HG02623 (cell line): Measurements from ENCODE around the gene RCE1.
A peak's percentile ranks its signal among the peaks of the same experiment; 100 is the strongest.

Experiments used
- ATAC-seq: cut with Tn5 transposase; IDR thresholded peaks from one replicate; pipeline ENCODE4 v1.9.1; 2021; ENCODE audit warnings: moderate library complexity; ENCODE audit not compliant: unreplicated experiment

RCE1 gene

DNA sequence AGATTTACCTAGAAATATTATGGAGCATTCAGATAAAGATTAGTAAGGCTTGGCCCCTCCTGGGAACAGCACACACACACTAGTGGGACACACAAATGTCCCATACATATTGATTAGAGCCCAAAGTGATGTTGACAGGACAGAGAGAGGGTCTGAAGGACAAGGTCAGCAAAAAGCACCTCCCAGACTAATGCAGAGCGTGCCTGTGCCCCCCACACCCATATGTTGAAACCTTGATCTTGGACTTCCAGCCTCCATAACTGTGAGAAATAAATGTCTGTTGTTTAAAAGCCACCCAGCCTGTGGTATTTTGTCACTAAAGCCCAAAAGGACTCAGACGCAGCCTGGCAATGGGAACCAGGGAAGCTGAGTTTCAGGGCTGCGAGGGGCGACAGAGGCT is 41.2 kb downstream of the RCE1 start:
- no peak for ATAC-seq

- ATAC-seq = no peak
These were observed 42.2 kb downstream of the RCE1 start for GRCh38 chr11:66885469-66885868.

DNA sequence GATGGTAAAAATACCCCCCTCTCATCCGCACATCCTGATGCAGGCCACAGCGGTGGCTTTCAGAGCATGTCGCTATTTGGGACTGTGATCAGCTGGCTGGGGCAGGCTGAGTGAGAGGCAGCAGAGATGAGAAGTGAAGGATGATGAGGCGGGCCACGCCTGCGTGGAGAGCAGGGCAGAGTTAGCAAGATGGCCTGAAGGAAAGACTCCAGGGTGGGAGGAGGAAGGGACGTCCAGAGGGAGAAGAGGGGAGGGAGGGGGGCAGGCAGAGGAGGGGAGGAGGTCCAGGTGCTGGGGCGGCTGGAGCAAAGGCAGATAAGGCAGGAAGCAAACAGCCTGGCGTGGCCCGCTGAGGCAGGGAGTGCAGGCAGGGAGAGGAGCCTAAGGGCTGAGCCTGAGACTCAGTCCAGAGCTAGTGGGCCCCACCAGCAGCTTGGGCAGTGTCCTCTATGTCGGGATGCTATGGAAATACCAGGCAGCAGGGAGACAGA is 42.8 kb downstream of the RCE1 start:
- ATAC-seq = no peak

DNA sequence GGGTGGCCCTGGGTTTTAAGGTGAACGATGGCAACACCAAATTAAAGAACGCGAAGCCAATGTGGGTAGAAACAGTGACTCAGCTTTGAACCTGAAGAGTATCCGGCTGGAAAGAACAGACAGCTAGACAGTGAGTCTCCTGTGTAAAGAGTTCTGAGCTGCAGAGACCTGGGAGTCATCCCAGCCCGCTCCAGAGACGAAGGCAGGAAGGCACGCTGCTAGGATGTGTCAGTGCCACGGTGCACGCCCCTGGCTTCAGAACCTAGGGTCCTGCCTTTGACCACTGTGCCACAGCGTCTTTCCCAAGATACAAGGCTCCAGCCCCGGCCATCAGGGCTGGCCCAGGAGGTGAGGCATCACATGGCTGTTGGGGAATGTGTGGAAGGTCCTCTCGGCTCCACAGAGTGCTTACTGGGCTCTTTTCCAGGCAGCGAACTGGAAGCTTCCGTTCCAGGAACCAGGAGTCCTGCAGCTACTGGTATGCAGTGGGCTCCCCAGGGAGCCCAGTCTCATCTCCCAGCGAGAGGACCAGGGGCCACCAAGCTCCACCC is 43.5 kb downstream of the RCE1 start:
- ATAC-seq = no peak

DNA sequence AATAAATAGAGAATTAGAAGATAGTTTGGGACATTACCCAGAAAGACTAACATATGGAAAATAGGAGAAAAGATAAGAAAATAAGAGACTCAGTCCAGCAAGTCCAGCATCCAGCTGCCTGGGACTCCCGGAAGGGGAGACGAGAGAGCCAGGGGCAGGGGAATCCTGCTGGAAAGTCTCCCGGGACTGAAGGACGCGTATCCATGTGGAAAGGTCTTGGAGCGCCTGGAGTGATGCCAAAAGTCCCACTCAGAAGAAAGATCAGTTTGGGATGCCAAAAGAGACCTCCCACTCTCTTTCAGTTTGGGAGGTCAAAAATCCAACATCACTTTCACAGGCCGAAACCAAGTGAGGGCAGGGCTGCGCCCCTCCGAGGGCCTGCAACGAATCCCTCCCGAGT is 44.3 kb downstream of the RCE1 start:
- no peak for ATAC-seq

DNA sequence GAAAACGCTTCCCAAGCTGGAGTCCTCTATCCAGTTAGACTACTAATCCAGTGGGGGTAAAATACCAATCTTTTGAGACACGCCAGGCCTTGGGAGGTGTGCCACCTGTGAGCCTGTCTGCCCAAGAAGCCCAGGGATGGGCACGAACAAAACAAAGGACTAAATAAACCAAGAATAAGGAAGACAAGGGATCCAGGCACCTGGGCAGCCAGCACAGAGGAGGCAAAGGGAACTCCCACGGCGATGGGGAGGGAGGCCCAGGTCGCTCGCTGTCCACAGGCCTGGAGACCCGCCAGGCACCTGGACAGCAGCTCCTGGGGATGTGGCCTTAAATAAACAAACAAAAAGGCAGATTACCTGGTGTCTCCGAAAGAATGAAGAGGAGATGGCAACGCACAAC is 45.0 kb downstream of the RCE1 start:
- ATAC-seq = no peak

GRCh38 chr11:66889960-66890359 is 46.7 kb downstream of the RCE1 start:
- ATAC-seq = no peak

- peak; percentile 79 for ATAC-seq
These were observed 48.8 kb downstream of the RCE1 start for GRCh38 chr11:66891851-66892660.

DNA sequence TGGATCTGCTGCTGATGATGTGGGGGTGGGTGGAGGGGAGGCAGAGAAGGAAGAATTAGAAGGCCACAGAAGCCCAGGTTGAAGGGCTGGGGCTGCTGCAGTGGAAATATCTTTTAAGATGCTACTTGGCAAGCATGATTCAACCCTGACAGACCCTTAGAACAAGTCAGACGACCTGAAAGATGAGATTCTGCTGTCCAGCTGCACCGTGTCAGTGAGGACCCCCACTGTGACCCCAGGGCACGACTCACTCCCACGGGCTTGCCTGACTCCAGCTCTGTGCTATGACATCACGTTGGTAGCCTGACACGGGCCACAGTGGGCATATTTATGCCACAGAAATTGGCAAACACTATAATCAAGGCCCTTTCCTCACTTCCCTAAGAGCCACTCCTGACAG is 49.7 kb downstream of the RCE1 start:
- no peak for ATAC-seq

DNA sequence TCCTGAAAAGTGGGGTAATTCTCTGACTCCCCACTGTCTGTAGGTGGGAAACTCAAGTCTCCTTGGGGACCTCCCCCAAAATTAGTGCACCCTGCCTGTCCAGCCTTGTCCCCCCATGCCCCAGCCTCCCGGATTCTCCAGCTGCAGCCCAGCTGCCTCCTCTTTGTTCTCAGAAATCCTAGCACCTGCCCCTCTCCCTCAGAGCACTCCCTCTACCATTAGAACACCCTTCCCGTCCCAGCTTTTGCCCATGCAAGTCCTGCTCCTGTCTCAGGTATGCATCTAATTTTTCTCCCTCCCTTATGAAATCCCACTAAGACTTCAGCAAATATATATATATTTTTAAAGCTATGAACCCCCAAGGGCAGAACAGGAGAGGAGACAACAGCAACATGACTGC is 50.9 kb downstream of the RCE1 start:
- no peak for ATAC-seq
